ENCODE data around the gene CHPT1.

- TF ChIP-seq POLR2A (IDR thresholded peaks at IDR 0.05; ENCODE audit: low read length) (no peak), GATA1 (IDR thresholded peaks at IDR 0.05; ENCODE audit: low read depth, low read length) (no peak)
These were observed 65.9 kb downstream of the CHPT1 start for GRCh38 chr12:101763246-101763931.

All from erythroblast (primary cell).